ENCODE results near the gene TAPBP. TPM values are rescaled to one million over a fixed set of nuclear protein-coding genes. Genes with fewer than 3 reads are reported as not detected.

TAPBP gene
- total and polyA plus RNA-seq, 2 of the 8 experiments (the other 6 are each of a cell fraction or from before 2014, with no cell fraction given): 24.5 to 35.4 TPM

- no peak overlapping the region for H4K8ac ChIP-seq (ENCODE audit: extremely low read depth, insufficient read depth, low read length)
- CTCF ChIA-PET (ENCODE audit: partially characterized antibody): no interaction called here
- no peak overlapping the region for H2BK12ac ChIP-seq (ENCODE audit: low read depth, low read length)
- H2BK120ac ChIP-seq (replicated peaks; ENCODE audit: low read depth, low read length): no peak overlapping the region
- no peak overlapping the region for H3K4me3 ChIP-seq (ENCODE audit: extremely low read depth in 1 of 4, insufficient read depth in 2 of 4, low read depth in 3 of 4, low read length in 4 of 4)
- TF ChIP-seq SP2 (IDR thresholded peaks at IDR 0.05; ENCODE audit: low read length): no peak
- TF ChIP-seq SP1 (IDR thresholded peaks at IDR 0.05; ENCODE audit: low read depth, low read length): no peak
- TF ChIP-seq JUN (IDR thresholded peaks at IDR 0.05; ENCODE audit: low read depth, low read length): no peak
- TF ChIP-seq KDM1A (IDR thresholded peaks at IDR 0.05; ENCODE audit: borderline replicate concordance, low read length): no peak
- TF ChIP-seq USF2 (IDR thresholded peaks at IDR 0.05; ENCODE audit: low read length): no peak
- TF ChIP-seq KDM5A (IDR thresholded peaks at IDR 0.05; ENCODE audit: low read length): no peak
- no peak for TF ChIP-seq ATF2 (IDR thresholded peaks at IDR 0.05; ENCODE audit: low read length)
- TF ChIP-seq CTBP2 (IDR thresholded peaks at IDR 0.05; ENCODE audit: borderline replicate concordance, insufficient read depth, insufficient read length, low read length): no peak
- TF ChIP-seq HDAC6 (IDR thresholded peaks at IDR 0.05; ENCODE audit: low read depth, low read length): no peak
- TF ChIP-seq BRCA1 (IDR thresholded peaks at IDR 0.05; ENCODE audit: low read depth, low read length): no peak
- TF ChIP-seq E2F6 (IDR thresholded peaks at IDR 0.05): no peak
- H3K4ac ChIP-seq (replicated peaks; ENCODE audit: insufficient read length, low read depth, low read length): no peak overlapping the region
- no peak overlapping the region for H3K14ac ChIP-seq (ENCODE audit: insufficient read length)
- H3K36me3 ChIP-seq (ENCODE audit: control insufficient read depth in 2 of 4, insufficient read depth in 4 of 4, low read length in 3 of 4): no peaks in the 10 kb centered on the region; a peak in 2 of 8 replicates
- 88% methylated on average over 8 of the region's 8 CpGs; no CpG with 5 or more reads in 1 of the 2 experiments for WGBS, 2 experiments (ENCODE audit: extremely low coverage in 1 of 2, insufficient coverage in 1 of 2, insufficient read length in 1 of 2, insufficient replicate concordance in 2 of 2, low coverage in 1 of 2, low lambda C conversion rate in 2 of 2, missing lambda C conversion rate in 1 of 2)
- H4K5ac ChIP-seq (ENCODE audit: insufficient read length, low read depth, low read length): no peak overlapping the region
- H2AK5ac ChIP-seq (ENCODE audit: low read depth, low read length): no peak overlapping the region
- no peak for FAIRE-seq
- no peak overlapping the region for H3K27ac ChIP-seq (ENCODE audit: low read depth, low read length)
- H4K91ac ChIP-seq (replicated peaks; ENCODE audit: insufficient read length, low read length): no peak overlapping the region
- no peaks in the 10 kb centered on the region for H3K27me3 ChIP-seq (replicated peaks in 1 of 4; ENCODE audit: control insufficient read depth in 3 of 4, extremely low read depth in 1 of 4, insufficient read depth in 3 of 4, low read length in 3 of 4)
- H3K79me1 ChIP-seq (ENCODE audit: low read depth, low read length): 0 out of 2 replicates have a peak, but pooled peaks cover 3% of the 10 kb centered on the region
- no peak overlapping the region for H2BK5ac ChIP-seq (ENCODE audit: low read depth, low read length)
- DNase-seq (ENCODE audit: low read depth in 1 of 2, low spot score in 2 of 2): no peak
- no peaks in the 10 kb centered on the region for H3K9me3 ChIP-seq (ENCODE audit: insufficient read depth in 2 of 2, low read depth in 1 of 2, low read length in 1 of 2)
- H3K56ac ChIP-seq (replicated peaks; ENCODE audit: insufficient read length, low read depth, low read length): no peak overlapping the region
- no peak overlapping the region for H3K4me2 ChIP-seq (ENCODE audit: insufficient read depth in 1 of 2, low read depth in 2 of 2, low read length in 2 of 2)
- POLR2A ChIA-PET (ENCODE audit: partially characterized antibody): interaction anchor here (0.8 to 1.3 kb wide), 3 partner anchors 10 to 34 kb away, joined by 3 read pairs; partner anchors contain the start of genes RPS18, VPS52 and ZBTB22
- H3K4me1 ChIP-seq (replicated peaks in 1 of 4; ENCODE audit: control insufficient read depth in 3 of 4, insufficient read depth in 4 of 4, low read length in 3 of 4): no peaks in the 10 kb centered on the region
- peaks cover 0 to 4% of the 10 kb centered on the region in 2 experiments for H4K20me1 ChIP-seq (replicated peaks in 1 of 2; ENCODE audit: control insufficient read depth in 1 of 2, insufficient read depth in 2 of 2, low read length in 2 of 2)
- H3K9ac ChIP-seq (replicated peaks in 1 of 4; ENCODE audit: extremely low read depth in 1 of 4, low read depth in 3 of 4, low read length in 3 of 4): no peak overlapping the region
- no peak overlapping the region for H2BK15ac ChIP-seq (ENCODE audit: low read length)
- H3K18ac ChIP-seq (ENCODE audit: extremely low read depth, low read length): no peak overlapping the region
- H3K23ac ChIP-seq (ENCODE audit: insufficient read length): no peak overlapping the region
- H2AFZ ChIP-seq (ENCODE audit: low read length): no peak overlapping the region
- peaks cover 0 to 15% of the 10 kb centered on the region in 2 experiments; a peak in 2 of 4 replicates for H3K79me2 ChIP-seq (ENCODE audit: control insufficient read depth in 1 of 2, insufficient read depth in 2 of 2, low read length in 2 of 2)
- no peak overlapping the region for H2BK20ac ChIP-seq (ENCODE audit: low read length)
- H3K23me2 ChIP-seq (ENCODE audit: low read depth, low read length): no peaks in the 10 kb centered on the region
Measured at GRCh38 chr6:33305052-33305451, 8.8 kb downstream of the TAPBP start.

Measured in H1 (cell line).